ENCODE data around the gene GAA.
"Not testable (repeated sequence)": the region's sequence is repeated elsewhere in the genome, so short reads cannot be mapped to it uniquely, and the experiment has no call there.

DNA sequence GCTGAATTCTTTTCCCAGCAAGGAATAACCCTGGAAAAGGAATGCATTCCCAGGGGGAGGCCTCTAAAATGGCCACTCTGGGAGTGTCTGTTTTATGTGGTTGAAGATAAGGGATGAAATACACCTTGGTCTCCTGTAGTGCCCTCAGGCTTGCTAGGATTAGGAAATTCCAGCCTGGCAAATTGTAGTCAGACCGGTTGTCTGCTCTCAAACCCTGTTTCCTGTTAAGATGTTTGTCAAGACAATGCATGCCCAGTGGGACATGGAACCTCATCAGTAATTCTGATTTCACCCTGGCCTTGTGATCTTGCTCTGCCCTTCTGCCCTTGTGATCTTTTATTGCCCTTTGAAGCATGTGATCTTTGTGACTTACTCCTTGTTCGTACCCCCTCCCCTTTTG is 54.2 kb downstream of the GAA start:
- TF ChIP-seq, protein P1, sequence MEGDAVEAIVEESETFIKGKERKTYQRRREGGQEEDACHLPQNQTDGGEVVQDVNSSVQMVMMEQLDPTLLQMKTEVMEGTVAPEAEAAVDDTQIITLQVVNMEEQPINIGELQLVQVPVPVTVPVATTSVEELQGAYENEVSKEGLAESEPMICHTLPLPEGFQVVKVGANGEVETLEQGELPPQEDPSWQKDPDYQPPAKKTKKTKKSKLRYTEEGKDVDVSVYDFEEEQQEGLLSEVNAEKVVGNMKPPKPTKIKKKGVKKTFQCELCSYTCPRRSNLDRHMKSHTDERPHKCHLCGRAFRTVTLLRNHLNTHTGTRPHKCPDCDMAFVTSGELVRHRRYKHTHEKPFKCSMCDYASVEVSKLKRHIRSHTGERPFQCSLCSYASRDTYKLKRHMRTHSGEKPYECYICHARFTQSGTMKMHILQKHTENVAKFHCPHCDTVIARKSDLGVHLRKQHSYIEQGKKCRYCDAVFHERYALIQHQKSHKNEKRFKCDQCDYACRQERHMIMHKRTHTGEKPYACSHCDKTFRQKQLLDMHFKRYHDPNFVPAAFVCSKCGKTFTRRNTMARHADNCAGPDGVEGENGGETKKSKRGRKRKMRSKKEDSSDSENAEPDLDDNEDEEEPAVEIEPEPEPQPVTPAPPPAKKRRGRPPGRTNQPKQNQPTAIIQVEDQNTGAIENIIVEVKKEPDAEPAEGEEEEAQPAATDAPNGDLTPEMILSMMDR (IDR thresholded peaks at IDR 0.05) = not testable (repeated sequence)
- TF ChIP-seq POLR2A (IDR thresholded peaks at IDR 0.05) = not testable (repeated sequence)
